Activated naive CD8-positive, alpha-beta T cell treated with anti-CD3 and anti-CD28 coated beads, Interleukin-2, amount 50 U/mL, for 24 hours (primary cell): ENCODE results near the gene PALD1.

ENCODE experiments used
- ATAC-seq: fragments of 150-1000 bp; cut with Tn5 transposase; one replicate; pipeline ENCODE4 v1.10.0; 2021
- DNase-seq: peaks from one replicate; pipeline ENCODE4 v3.0.0; 2021
- H3K27ac Mint-ChIP-seq: one replicate; pipeline ENCODE4 v1.8.0; 2021; ENCODE audit warnings: mild to moderate bottlenecking, mixed read lengths
- H3K27me3 Mint-ChIP-seq: one replicate; pipeline ENCODE4 v1.8.0; 2021; ENCODE audit warnings: mixed read lengths
- H3K36me3 Mint-ChIP-seq: one replicate; pipeline ENCODE4 v1.8.0; 2021; ENCODE audit warnings: low read depth, mixed read lengths
- H3K4me1 Mint-ChIP-seq: one replicate; pipeline ENCODE4 v1.8.0; 2021; ENCODE audit warnings: mixed read lengths
- H3K4me3 Mint-ChIP-seq: one replicate; pipeline ENCODE4 v1.8.0; 2021; ENCODE audit warnings: mild to moderate bottlenecking, moderate library complexity, mixed read lengths
- H3K9me3 Mint-ChIP-seq: one replicate; pipeline ENCODE4 v1.8.0; 2021; ENCODE audit warnings: mixed read lengths

Gene PALD1

GRCh38 chr10:70555371-70555770, 76.8 kb downstream of the PALD1 start:
- H3K9me3 Mint-ChIP-seq, result no peaks in the 10 kb centered on the region
- H3K27me3 Mint-ChIP-seq, result no peaks in the 10 kb centered on the region
- H3K27ac Mint-ChIP-seq, result no peak overlapping the region
- no peak for ATAC-seq
- H3K36me3 Mint-ChIP-seq, result no peaks in the 10 kb centered on the region
- DNase-seq, result no peak
- H3K4me3 Mint-ChIP-seq, result no peak overlapping the region
- peaks cover 25% of the 10 kb centered on the region for H3K4me1 Mint-ChIP-seq

- no peak for ATAC-seq
- peaks cover 28% of the 10 kb centered on the region for H3K4me1 Mint-ChIP-seq
These were observed 78.7 kb downstream of the PALD1 start for GRCh38 chr10:70557086-70557845.

GRCh38 chr10:70557876-70558275, 79.3 kb downstream of the PALD1 start:
- Mint-ChIP-seq H3K9me3 (no peaks in the 10 kb centered on the region), H3K27me3 (no peaks in the 10 kb centered on the region), H3K36me3 (no peaks in the 10 kb centered on the region), H3K4me3 (no peak overlapping the region), H3K27ac (no peak overlapping the region), H3K4me1 (peaks cover 30% of the 10 kb centered on the region)
- no peak for ATAC-seq
- no peak for DNase-seq

More at GRCh38 chr10:70557086-70557845, 78.7 kb downstream of the PALD1 start:
- Mint-ChIP-seq H3K4me3 (no peak overlapping the region), H3K27ac (no peak overlapping the region), H3K27me3 (no peaks in the 10 kb centered on the region), H3K9me3 (no peaks in the 10 kb centered on the region), H3K36me3 (no peaks in the 10 kb centered on the region)
- DNase-seq, result no peak

- Mint-ChIP-seq H3K36me3 (no peaks in the 10 kb centered on the region), H3K27ac (no peak overlapping the region), H3K9me3 (no peaks in the 10 kb centered on the region), H3K27me3 (no peaks in the 10 kb centered on the region), H3K4me1 (peaks cover 34% of the 10 kb centered on the region), H3K4me3 (no peak overlapping the region)
- ATAC-seq, result no peak
- no peak for DNase-seq
These were observed 79.7 kb downstream of the PALD1 start for GRCh38 chr10:70558295-70558694.

- Mint-ChIP-seq H3K9me3 (no peaks in the 10 kb centered on the region), H3K27me3 (no peaks in the 10 kb centered on the region), H3K4me3 (peak overlapping the region; percentile 68), H3K36me3 (no peaks in the 10 kb centered on the region), H3K4me1 (peaks cover 36% of the 10 kb centered on the region), H3K27ac (peak overlapping the region; percentile 65)
- peak; percentile 87 for ATAC-seq
- DNase-seq, result peak; percentile 85
These were observed 80.6 kb downstream of the PALD1 start for GRCh38 chr10:70558871-70559810.

- Mint-ChIP-seq H3K27ac (no peak overlapping the region), H3K4me1 (peaks cover 36% of the 10 kb centered on the region), H3K36me3 (no peaks in the 10 kb centered on the region), H3K9me3 (no peaks in the 10 kb centered on the region), H3K4me3 (no peak overlapping the region), H3K27me3 (no peaks in the 10 kb centered on the region)
- DNase-seq, result no peak
- ATAC-seq, result no peak
These were observed 81.3 kb downstream of the PALD1 start for GRCh38 chr10:70559861-70560260.

GRCh38 chr10:70560511-70560941, 82.0 kb downstream of the PALD1 start:
- ATAC-seq (no peak), DNase-seq (no peak)
- no peaks in the 10 kb centered on the region for H3K9me3 Mint-ChIP-seq
- no peaks in the 10 kb centered on the region for H3K27me3 Mint-ChIP-seq
- peaks cover 36% of the 10 kb centered on the region for H3K4me1 Mint-ChIP-seq
- no peak overlapping the region for H3K4me3 Mint-ChIP-seq
- H3K36me3 Mint-ChIP-seq, result no peaks in the 10 kb centered on the region
- no peak overlapping the region for H3K27ac Mint-ChIP-seq

- no peak overlapping the region for H3K27ac Mint-ChIP-seq
- H3K4me3 Mint-ChIP-seq, result no peak overlapping the region
- H3K27me3 Mint-ChIP-seq, result no peaks in the 10 kb centered on the region
- H3K36me3 Mint-ChIP-seq, result no peaks in the 10 kb centered on the region
- H3K9me3 Mint-ChIP-seq, result no peaks in the 10 kb centered on the region
- peaks cover 36% of the 10 kb centered on the region for H3K4me1 Mint-ChIP-seq
- ATAC-seq (no peak), DNase-seq (no peak)
These were observed 82.5 kb downstream of the PALD1 start for GRCh38 chr10:70561070-70561469.

- no peak for ATAC-seq
- H3K4me3 Mint-ChIP-seq, result no peak overlapping the region
- H3K27me3 Mint-ChIP-seq, result no peaks in the 10 kb centered on the region
- no peak for DNase-seq
- H3K36me3 Mint-ChIP-seq, result no peaks in the 10 kb centered on the region
- no peaks in the 10 kb centered on the region for H3K9me3 Mint-ChIP-seq
- no peak overlapping the region for H3K27ac Mint-ChIP-seq
- peaks cover 36% of the 10 kb centered on the region for H3K4me1 Mint-ChIP-seq
These were observed 83.0 kb downstream of the PALD1 start for GRCh38 chr10:70561558-70561957.

GRCh38 chr10:70562036-70562755, 83.6 kb downstream of the PALD1 start:
- H3K27ac Mint-ChIP-seq, result no peak overlapping the region
- no peaks in the 10 kb centered on the region for H3K36me3 Mint-ChIP-seq
- no peak for ATAC-seq
- peaks cover 36% of the 10 kb centered on the region for H3K4me1 Mint-ChIP-seq
- H3K27me3 Mint-ChIP-seq, result no peaks in the 10 kb centered on the region
- H3K9me3 Mint-ChIP-seq, result no peaks in the 10 kb centered on the region
- no peak for DNase-seq
- no peak overlapping the region for H3K4me3 Mint-ChIP-seq

- no peaks in the 10 kb centered on the region for H3K27me3 Mint-ChIP-seq
- no peak overlapping the region for H3K4me3 Mint-ChIP-seq
- DNase-seq, result no peak
- H3K27ac Mint-ChIP-seq, result no peak overlapping the region
- no peak for ATAC-seq
- H3K9me3 Mint-ChIP-seq, result no peaks in the 10 kb centered on the region
- peaks cover 36% of the 10 kb centered on the region for H3K4me1 Mint-ChIP-seq
- no peaks in the 10 kb centered on the region for H3K36me3 Mint-ChIP-seq
These were observed 84.7 kb downstream of the PALD1 start for GRCh38 chr10:70563230-70563629.

- no peak overlapping the region for H3K4me3 Mint-ChIP-seq
- no peaks in the 10 kb centered on the region for H3K36me3 Mint-ChIP-seq
- H3K27ac Mint-ChIP-seq, result no peak overlapping the region
- H3K4me1 Mint-ChIP-seq, result peaks cover 27% of the 10 kb centered on the region
- DNase-seq (no peak), ATAC-seq (no peak)
- no peaks in the 10 kb centered on the region for H3K27me3 Mint-ChIP-seq
- H3K9me3 Mint-ChIP-seq, result no peaks in the 10 kb centered on the region
These were observed 85.7 kb downstream of the PALD1 start for GRCh38 chr10:70564113-70564725.

- Mint-ChIP-seq H3K9me3 (no peaks in the 10 kb centered on the region), H3K27me3 (no peaks in the 10 kb centered on the region), H3K4me1 (peaks cover 27% of the 10 kb centered on the region), H3K27ac (no peak overlapping the region), H3K4me3 (no peak overlapping the region), H3K36me3 (peaks cover 3% of the 10 kb centered on the region)
- peak; percentile 47 for ATAC-seq
- no peak for DNase-seq
These were observed 86.4 kb downstream of the PALD1 start for GRCh38 chr10:70564901-70565351.
